T-helper 1 cell (primary cell): ENCODE measurements around the gene DTX3.
"Not testable (repeated sequence)": the region's sequence is repeated elsewhere in the genome, so short reads cannot be mapped to it uniquely, and the experiment has no call there.

Source experiments
- DNase-seq, 5 donors: peaks; one replicate each; pipeline ENCODE4 v3.0.0-alpha.2; 2012 to 2020

The DTX3 gene

DNA sequence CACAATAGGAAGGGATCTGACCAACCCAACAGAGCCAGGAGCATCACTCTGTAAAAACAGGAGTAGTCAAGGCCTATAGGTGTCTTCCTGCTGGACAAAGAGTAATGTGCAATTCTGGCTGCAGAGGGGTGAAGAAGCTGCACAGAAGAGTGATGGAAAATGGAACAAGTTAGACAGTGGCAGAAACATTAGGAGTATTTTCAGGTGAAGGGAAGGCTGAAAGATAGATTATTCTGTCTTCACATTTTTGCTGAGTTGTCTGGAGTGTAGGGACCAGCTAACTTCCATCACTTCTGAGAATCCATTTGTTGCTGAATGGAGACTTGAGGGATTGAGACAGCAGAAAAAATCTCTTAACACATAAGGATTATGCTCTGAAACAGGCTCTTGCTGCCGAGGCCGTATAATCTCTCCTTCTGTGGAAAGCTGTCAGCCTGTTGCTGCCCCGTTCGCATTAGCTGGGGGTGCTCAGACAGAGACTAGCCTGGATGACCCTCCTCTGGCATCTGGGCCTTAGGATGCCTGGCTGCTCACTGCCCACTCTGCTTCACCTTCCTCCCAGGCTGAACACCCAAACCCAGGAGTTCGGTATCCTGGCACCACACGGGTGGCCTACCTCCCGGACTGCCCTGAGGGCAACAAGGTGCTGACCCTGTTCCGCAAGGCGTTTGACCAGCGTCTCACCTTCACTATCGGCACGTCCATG lies 3.5 kb downstream of the DTX3 start:
- DNase-seq, result no peak

DNA sequence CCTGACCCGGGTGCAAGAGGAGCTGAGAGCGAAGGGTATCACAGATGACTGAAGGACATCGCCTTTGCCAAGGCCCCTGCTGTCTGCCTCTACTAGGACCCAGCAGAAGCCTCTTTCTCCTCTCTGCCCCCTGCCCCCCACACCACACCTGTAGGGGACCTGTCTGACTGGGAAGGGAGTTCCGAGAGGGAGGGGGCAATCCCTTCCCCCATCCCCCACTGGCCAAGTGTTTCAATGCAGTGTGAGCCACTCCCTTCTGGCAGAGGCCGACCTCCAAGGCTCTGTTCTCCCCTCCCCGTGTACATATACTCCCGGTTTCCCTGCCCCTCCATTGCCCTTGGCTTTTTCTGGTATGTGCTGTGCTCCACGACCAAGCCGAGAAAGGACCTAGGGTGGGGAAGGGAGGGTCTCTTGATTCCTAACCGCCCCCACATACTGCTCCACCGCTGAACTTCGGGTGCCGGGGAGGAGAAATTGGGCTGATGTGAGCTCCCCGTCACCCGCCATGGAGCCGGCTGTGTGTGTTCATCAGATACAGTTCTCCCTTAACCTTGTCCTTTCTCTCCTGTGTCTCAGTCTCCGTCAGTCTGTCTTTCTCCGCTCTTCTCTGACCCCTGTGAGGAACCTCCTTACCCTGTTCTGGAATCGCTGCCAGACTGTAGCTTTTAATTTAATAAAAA lies 4.6 kb downstream of the DTX3 start:
- no peak for DNase-seq

DNA sequence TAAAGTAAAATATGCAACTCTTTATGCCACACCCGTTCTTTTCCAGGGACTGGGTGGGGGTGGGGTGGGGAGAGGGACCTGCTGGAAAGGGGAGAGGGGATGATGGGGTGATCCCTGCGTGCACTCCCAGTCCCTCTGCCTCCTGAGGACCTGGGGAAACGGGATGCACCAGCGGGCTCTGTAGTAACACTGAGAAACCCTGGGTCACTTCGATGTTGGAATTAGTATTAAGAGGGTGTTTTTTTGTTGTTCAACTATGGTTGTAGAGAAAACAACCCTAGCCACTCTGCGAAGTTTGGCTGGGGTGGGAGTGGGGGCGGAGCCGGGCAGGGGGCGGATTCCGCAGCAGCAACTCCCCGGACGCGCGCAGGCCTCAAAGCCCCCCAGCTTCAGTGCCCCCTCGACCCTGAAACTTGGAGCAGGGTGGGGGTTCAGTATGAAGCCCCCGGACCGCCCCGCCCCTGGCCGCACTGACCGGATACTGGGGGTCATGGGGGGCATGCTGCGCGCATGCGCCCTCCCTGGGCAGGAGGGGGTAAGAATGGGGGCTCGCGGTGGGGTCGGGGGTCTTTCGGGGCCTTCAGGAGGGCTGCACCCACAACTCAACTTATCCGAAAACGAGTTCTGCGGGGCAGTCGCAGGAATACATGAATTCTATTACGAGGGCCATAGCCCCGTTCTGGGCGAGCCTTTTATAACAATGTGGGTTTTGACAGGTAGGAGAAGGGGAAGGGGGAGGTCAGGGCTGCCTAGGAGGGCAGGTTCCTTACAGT lies 5.3 kb downstream of the DTX3 start:
- DNase-seq, result no peak

DNA sequence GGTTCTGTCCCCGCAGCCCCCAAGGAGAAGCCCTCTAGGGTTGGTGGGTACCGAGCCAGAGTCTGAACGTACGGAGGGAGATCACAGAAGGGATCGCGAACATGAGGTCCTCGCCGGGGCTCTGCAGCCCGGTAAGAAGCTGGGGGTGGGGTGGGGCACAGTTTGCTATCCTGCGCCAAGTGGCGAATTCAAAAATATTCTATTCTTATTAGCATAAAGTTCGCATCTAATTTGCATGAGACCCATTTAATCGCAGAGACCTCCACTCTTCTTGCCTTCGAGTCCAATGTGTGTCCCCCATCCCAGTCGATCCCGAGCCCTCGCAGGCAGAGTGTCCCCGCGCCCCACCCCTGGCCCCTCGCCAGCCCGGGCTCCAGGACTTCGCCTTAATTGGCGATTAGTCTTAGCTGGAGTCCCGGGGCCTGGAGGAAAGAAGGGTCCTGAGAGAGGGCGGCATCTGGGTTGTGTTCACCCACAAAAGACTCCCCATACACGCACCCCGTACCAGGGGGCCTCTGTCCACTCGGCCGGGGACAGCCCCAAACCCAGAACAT lies 6.0 kb downstream of the DTX3 start:
- no peak for DNase-seq

DNA sequence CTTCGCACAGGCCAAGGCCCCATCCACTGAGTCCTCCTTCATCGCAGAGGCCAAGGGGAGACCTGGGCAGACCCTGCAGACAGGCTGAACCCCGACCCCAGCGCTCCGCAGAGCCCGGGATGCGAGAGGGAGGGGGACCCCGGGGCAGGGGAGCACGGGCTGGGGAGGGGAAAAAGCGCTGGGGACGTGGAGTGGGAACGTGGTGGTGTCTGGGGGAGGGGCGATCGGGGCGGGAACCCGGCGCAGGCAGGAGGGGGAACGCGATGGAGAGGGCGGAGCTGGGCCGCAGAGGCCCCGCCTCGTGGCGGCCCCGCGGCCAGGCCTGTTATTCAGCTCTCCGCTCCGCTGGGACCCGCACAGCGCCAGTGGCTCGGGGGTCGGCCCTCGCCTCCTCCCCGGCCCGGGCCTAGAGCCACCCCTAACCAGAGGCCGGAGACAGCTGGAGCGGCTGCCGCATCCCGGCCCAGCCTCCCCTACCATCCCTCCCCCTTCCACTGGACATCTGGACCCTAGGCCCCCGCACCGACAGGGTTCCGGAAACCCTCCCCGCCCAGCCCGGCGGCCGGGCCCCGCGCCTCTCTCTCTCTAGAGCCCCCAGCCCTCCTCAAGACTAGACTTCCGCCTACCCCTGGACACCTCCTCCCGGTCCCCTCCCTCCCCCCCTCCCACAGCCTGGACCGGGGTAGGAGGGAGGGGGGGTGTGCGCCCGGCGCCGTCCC lies 6.6 kb downstream of the DTX3 start, which contains the start of gene ARHGEF25:
Gene ARHGEF25, plus strand, starts transcription at position 328 of the 719 bp plus-strand sequence. CDS start 460 bp downstream, outside the sequence.
- peak in 3 of 5 donors; percentile 26 to 41 (median 36) for DNase-seq

DNA sequence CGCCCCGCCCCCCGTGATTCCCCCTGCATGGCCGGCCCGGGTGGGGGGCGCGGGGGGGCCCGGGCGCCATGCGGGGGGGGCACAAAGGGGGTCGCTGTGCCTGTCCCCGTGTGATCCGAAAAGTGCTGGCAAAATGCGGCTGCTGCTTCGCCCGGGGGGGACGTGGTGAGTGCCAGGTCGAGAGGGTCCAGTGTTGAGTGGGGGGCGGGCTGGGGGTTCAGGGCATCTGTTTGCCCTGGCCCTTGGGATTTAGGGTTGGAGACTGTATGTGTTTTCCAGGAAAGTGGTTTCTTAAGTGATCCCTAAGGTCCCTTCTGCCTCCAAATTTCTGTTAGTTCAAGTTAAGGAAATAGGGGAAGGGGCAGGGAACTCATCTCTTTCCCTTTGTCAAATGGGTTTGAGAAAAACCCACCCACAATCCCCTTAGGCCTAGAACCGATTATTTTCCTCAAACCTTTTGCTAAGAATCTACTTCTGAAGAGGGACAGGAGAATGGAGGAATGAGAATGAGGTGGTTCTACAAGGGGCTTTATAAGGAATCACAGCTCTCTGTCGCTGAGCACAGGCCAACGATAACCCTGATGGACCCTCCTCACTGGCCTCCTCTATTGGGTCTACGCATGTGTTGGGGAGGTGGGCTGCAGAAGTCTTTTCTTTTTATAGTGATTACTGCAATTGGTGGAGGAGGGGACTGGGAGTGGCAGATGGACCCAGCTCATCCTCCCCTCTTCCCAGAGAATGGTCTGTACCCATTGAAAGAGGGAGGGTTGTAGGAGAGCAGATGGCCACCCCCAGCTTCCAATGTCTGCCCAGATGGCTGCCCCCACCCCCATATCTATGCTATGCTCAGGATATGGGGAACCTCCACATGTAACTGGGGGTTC lies 7.4 kb downstream of the DTX3 start:
- DNase-seq, result no peak

DNA sequence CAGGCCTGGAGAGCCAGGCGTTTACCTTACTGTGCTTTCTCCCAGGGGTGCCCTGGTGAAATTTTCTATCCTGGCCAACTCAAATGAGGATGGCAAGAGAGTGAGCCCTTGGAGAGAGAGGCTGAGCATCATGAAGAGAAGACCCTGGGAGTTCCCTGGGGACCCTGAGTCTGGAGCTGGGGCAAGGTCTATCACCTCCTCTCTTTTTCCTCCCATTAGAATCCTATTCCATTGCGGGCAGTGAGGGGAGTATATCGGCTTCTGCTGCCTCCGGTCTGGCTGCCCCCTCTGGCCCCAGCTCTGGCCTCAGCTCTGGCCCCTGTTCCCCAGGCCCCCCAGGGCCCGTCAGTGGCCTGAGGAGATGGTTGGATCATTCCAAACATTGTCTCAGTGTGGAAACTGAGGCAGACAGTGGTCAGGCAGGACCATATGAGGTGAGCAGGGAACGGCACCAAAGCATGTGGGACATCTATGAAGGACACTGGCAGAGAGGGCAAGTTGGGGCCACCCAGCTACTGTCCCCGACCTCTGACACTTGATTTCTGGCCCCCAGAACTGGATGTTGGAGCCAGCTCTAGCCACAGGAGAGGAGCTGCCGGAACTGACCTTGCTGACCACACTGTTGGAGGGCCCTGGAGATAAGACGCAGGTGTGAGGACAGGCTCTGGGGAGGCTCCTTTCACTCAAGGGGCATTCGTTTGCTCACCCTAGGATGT lies 8.2 kb downstream of the DTX3 start:
- no peak for DNase-seq

DNA sequence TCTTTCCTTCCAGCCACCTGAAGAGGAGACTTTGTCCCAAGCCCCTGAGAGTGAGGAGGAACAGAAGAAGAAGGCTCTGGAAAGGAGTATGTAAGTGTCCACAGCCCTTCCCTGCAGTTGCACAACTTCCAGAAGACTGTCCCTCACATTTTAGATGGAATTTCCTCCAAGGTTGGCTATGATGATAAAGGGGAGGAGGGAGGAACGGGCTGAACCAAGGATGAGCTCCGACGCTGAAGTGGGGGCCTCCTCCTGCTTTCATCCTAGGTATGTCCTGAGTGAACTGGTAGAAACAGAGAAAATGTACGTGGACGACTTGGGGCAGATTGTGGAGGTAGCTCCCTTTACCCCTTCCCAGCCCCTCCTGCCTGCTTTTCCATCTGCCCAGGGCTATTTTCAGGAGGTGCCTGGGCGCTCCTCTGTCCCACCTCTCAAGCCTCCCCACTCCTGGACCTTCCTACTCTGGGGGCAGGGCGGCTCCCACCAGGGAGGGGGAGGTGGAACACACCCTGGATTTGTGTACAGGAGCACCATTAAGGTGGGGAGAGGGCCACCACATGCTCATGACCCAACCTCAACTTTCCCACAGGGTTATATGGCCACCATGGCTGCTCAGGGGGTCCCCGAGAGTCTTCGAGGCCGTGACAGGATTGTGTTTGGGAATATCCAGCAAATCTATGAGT lies 8.9 kb downstream of the DTX3 start:
- DNase-seq, result no peak

DNA sequence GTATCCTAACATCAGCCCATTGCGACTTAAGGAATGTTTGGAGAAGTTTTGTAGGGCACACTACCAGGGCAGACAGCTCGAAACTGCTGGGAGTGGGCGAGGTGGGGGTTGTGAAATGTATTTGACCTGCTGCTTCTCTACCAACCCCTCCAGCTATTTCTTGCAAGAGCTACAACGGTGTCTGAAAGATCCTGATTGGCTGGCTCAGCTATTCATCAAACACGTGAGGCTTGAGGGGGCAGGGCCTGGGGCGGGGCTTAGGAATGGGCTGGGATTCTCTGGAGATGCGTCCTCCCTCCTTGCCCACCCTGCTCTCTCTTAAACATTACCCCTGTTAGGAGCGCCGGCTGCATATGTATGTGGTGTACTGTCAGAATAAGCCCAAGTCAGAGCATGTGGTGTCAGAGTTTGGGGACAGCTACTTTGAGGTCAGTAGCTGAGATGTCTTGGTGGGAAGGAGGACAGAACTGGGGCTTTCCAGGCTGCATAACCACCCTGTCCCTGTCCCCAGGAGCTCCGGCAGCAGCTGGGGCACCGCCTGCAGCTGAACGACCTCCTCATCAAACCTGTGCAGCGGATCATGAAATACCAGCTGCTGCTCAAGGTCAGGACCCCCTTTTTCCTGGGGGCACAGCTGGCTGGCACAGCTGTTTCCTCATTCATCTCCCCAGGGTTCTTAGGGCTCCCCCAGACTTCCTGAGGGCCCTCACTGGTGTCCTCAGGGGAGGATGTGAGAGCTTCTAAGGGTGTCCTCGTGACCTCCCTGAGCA lies 9.7 kb downstream of the DTX3 start:
- no peak for DNase-seq

DNA sequence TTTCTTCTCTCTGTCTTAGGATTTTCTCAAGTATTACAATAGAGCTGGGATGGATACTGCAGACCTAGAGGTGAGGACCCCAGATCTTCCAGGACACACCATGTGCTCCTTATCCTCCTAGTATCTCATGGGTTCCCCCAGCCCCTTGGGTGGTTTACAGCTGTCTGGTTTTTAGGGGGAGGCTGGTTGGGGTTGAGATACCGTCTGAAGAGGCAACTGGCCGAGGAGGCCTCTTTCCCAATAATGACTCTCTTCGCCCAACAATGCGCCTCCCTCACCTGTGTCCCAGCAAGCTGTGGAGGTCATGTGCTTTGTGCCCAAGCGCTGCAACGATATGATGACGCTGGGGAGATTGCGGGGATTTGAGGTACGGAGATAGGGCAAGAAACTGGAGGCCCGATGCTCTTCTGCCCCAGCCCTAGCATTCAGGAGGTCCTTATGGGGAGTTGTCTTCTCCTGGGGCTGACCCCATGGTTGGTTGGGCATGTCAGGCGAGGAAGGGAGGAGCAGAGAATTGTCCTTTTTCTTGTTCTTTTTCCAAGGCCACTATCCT lies 10.4 kb downstream of the DTX3 start:
- no peak for DNase-seq

DNA sequence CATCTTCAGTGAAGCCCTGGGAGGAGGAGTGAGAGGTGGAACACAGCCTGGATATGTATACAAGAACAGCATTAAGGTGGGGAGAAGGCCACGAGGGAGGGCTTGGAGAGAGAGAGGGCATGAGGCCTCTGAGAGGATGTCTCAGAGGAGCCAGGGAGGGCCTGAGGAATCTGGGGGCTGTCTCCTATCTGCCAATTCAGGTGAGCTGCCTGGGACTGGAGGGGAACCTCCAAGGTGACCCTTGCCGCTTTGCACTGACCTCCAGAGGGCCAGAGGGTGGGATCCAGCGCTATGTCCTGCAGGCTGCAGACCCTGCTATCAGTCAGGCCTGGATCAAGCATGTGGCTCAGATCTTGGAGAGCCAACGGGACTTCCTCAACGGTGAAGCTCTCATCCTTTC lies 11.0 kb downstream of the DTX3 start:
- DNase-seq, result no peak

DNA sequence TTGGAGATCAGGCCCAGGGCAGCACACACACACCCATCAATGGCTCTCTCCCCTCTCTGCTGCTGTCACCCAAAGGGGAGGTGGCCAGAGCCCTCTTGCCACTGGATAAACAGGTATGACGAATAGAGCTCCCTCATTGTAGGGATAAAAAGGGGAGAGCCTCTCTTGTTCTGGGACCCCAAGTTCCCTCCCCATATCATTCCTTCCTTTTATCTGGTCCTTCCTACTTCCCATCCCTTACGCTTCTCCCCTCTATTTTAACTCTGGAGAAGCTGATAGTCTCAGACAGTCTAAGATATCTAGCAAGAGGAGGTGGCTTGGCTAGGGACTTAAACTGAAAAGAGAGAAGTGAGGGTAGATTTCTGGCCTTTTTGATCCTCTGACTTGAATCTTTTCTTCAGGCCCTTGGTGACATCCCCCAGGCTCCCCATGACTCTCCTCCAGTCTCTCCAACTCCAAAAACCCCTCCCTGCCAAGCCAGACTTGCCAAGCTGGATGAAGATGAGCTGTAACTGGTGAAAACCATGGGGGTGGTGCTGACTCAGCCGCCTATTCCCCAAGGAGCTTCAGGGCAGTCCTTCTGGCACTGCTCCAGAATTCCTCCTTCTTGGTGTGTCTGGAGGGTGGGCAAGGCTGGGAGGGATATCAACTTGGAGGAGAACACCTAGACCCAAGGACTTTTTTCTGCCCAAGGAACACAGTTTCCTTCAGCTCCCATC lies 11.9 kb downstream of the DTX3 start:
- no peak for DNase-seq

DNA sequence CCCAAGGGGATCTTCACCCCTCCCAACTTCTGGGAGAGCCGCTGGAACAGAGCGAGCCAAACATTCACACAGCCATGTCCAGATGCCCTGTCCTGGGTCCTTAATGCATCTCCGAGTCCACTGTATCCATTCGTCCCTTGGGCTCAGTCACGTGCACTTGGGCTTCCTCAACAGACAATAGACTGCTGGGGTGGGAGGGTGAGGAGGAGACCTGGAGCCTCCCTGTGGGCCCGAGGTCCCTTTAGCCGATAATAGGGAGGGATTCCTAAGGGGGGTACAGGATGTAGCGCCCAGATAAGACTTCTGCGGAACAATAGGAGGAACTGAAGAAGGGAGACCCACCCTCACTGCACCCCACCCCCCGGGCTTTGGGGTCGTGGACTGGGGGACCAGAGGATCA lies 13.3 kb downstream of the DTX3 start:
- no peak for DNase-seq

DNA sequence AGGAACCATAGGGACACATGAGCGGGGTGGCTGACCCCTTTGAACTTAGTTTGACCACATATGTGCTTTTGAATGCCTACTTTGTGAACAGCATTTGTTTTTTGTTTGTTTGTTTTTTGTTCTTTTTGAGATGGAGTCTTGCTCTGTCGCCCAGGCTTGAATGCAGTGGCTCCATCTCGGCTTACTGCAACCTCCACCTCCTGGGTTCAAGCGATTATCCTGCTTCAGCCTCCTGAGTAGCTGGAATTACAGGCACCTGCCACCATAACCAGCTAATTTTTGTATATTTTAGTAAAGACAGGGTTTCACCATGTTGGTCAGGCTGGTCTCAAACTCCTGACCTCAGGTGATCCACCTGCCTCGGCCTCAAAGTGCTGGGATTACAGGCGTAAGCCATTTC lies 13.8 kb downstream of the DTX3 start:
- DNase-seq, result not testable (repeated sequence)

DNA sequence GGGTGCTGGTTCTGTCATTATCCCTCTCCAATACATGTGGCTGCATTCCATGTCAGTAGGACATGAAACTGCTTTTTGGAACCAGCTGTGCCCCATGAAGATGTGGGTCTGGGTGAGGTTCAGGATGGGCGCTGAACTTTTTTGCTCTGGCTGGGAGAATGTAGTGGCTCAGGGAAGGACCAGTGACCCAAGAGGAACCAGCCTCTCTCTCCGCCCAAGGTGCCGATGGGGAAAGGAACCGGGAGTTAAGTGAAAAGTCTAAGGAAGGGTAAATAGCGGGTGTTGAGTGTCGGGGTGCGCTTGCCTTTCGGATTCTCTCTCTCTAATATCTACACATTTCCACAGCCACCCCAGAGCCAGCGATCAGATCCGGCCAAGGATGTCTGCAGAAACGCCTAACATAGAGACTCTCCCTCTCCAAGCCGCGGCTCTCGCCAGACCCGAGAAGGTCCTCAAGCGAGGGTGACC lies 14.4 kb downstream of the DTX3 start:
- DNase-seq, result no peak

DNA sequence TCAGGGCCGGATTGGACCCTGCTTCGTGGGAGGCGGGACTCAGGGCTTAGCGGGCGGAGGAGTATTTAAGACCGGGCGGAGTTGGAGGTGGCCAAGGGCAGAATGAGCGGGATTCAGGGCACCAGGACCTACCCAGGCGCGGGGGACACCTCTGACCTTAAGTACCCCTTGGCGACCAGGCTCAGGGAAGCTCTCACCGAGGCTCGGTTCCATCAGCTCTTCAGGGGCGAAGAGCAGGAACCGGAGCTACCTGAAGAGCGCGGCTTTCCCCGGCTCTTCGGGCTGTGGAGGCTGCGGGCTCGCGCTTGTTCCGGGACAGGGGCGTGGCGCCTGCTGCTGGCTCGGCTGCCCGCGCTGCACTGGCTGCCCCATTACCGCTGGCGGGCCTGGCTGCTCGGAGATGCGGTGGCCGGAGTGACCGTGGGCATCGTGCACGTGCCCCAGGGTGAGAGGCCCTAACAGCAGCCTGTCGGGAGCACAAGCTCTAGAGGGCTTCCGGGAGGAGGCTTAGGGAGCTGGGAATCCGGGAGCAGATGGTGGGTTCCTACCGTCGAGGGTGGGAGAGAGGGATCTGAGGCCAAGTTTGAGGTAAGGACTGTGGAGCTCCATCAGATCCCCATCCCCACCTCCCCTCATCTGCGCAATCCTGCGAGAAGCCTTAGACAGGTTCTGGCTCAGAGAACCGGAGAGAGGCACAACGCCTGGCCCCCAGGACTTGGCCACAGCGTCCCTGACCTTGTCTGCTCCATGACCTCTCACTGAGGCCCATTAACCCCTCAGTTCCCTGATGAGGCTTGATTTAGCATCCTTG lies 15.0 kb downstream of the DTX3 start:
- DNase-seq, result peak in 1 of 5 donors; percentile 23

DNA sequence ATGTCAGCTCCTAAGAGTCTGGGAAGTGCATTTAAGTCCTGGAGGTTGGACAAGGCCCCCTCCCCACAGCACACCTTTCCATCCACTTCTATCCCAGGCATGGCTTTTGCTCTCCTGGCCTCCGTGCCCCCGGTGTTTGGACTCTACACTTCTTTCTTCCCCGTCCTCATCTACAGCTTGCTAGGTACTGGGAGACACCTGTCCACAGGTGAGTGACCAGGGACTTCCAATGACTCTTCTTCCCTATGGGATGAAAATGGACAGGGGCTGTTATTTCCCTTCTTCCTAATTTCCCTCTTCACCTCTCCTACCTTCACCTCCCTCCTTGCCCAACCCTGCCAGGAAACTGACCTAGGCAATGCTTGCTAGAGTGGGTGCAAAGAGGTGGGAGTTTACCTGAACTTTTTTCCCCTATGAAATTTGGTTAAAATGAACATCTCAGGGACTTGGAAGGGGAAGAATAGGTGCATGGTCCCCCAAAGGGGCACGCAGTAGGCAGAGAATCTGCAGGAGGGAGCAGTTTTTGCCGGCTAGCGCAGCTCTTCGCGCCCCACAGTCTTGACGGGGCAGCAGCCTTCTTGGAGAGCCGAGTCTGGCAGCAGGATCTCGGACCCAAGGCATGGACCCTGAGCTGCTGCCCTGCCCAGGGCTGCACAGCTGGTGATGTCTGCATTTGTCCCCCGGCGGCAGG lies 15.8 kb downstream of the DTX3 start:
- no peak for DNase-seq
